ENCODE results near the gene TM9SF1. TPM values are rescaled to one million over a fixed set of nuclear protein-coding genes. Genes with fewer than 3 reads are reported as not detected.
"Not testable (repeated sequence)": the region's sequence is repeated elsewhere in the genome, so short reads cannot be mapped to it uniquely, and the experiment has no call there.

The TM9SF1 gene
- total RNA-seq, 1 donor = 13.6 TPM

GRCh38 chr14:24232121-24232644 is 36.9 kb upstream of the TM9SF1 start, which contains the start of gene NEDD8:
Gene NEDD8 (minus strand): TSS chr14:24232367. CDS start chr14:24232267, 100 bp downstream.
- no peaks in the 10 kb centered on the region for H3K27me3 ChIP-seq (ENCODE audit: insufficient read depth, low read length)
- no peaks in the 10 kb centered on the region for H3K9me3 ChIP-seq (ENCODE audit: low read depth, low read length)
- peaks cover 42% of the 10 kb centered on the region for H3K4me1 ChIP-seq (ENCODE audit: insufficient read depth, low read length)
- peak within 1 kb of the TSS; percentile 67 for H3K4me3 ChIP-seq (ENCODE audit: low read length)

GRCh38 chr14:24231263-24232120 is 36.3 kb upstream of the TM9SF1 start:
- Histone ChIP-seq H3K4me1 (ENCODE audit: insufficient read depth, low read length) (peaks cover 42% of the 10 kb centered on the region), H3K27me3 (ENCODE audit: insufficient read depth, low read length) (no peaks in the 10 kb centered on the region), H3K4me3 (ENCODE audit: low read length) (peak overlapping the region; percentile 67), H3K9me3 (ENCODE audit: low read depth, low read length) (no peaks in the 10 kb centered on the region)

- H3K4me3 ChIP-seq (ENCODE audit: low read length) = no peak overlapping the region
- no peaks in the 10 kb centered on the region for H3K27me3 ChIP-seq (ENCODE audit: insufficient read depth, low read length)
Measured at GRCh38 chr14:24228902-24229301, 33.7 kb upstream of the TM9SF1 start.

GRCh38 chr14:24226473-24226872 is 31.2 kb upstream of the TM9SF1 start:
- no peak overlapping the region for H3K4me3 ChIP-seq (ENCODE audit: low read length)
- peaks cover 10% of the 10 kb centered on the region for H3K4me1 ChIP-seq (ENCODE audit: insufficient read depth, low read length)
- no peaks in the 10 kb centered on the region for H3K9me3 ChIP-seq (ENCODE audit: low read depth, low read length)
- no peaks in the 10 kb centered on the region for H3K27me3 ChIP-seq (ENCODE audit: insufficient read depth, low read length)

More at GRCh38 chr14:24228902-24229301, 33.7 kb upstream of the TM9SF1 start:
- H3K9me3 ChIP-seq (ENCODE audit: low read depth, low read length) = no peaks in the 10 kb centered on the region
- peaks cover 26% of the 10 kb centered on the region for H3K4me1 ChIP-seq (ENCODE audit: insufficient read depth, low read length)

GRCh38 chr14:24224618-24225071 is 29.4 kb upstream of the TM9SF1 start:
- H3K27me3 ChIP-seq (ENCODE audit: insufficient read depth, low read length) = no peaks in the 10 kb centered on the region
- no peak overlapping the region for H3K4me3 ChIP-seq (ENCODE audit: low read length)
- no peaks in the 10 kb centered on the region for H3K9me3 ChIP-seq (ENCODE audit: low read depth, low read length)
- H3K4me1 ChIP-seq (ENCODE audit: insufficient read depth, low read length) = no peaks in the 10 kb centered on the region

GRCh38 chr14:24222987-24223386 is 27.7 kb upstream of the TM9SF1 start:
- H3K4me1 ChIP-seq (ENCODE audit: insufficient read depth, low read length); H3K27me3 ChIP-seq (ENCODE audit: insufficient read depth, low read length); H3K9me3 ChIP-seq (ENCODE audit: low read depth, low read length); H3K4me3 ChIP-seq (ENCODE audit: low read length): not testable (repeated sequence)

GRCh38 chr14:24219521-24219920 is 24.3 kb upstream of the TM9SF1 start:
- no peaks in the 10 kb centered on the region for H3K9me3 ChIP-seq (ENCODE audit: low read depth, low read length)
- H3K27me3 ChIP-seq (ENCODE audit: insufficient read depth, low read length) = no peaks in the 10 kb centered on the region
- H3K4me1 ChIP-seq (ENCODE audit: insufficient read depth, low read length) = peaks cover 18% of the 10 kb centered on the region
- no peak overlapping the region for H3K4me3 ChIP-seq (ENCODE audit: low read length)

GRCh38 chr14:24219080-24219479 is 23.8 kb upstream of the TM9SF1 start:
- H3K4me3 ChIP-seq (ENCODE audit: low read length) = no peak overlapping the region
- H3K9me3 ChIP-seq (ENCODE audit: low read depth, low read length) = no peaks in the 10 kb centered on the region
- peaks cover 22% of the 10 kb centered on the region for H3K4me1 ChIP-seq (ENCODE audit: insufficient read depth, low read length)
- H3K27me3 ChIP-seq (ENCODE audit: insufficient read depth, low read length) = no peaks in the 10 kb centered on the region

- H3K4me3 ChIP-seq (ENCODE audit: low read length); H3K27me3 ChIP-seq (ENCODE audit: insufficient read depth, low read length): not testable (repeated sequence)
Measured at GRCh38 chr14:24216876-24217275, 21.6 kb upstream of the TM9SF1 start.

GRCh38 chr14:24216345-24216699 is 21.1 kb upstream of the TM9SF1 start:
- peaks cover 42% of the 10 kb centered on the region for H3K4me1 ChIP-seq (ENCODE audit: insufficient read depth, low read length)
- no peaks in the 10 kb centered on the region for H3K9me3 ChIP-seq (ENCODE audit: low read depth, low read length)
- no peak overlapping the region for H3K4me3 ChIP-seq (ENCODE audit: low read length)
- H3K27me3 ChIP-seq (ENCODE audit: insufficient read depth, low read length) = no peaks in the 10 kb centered on the region

More at GRCh38 chr14:24216876-24217275, 21.6 kb upstream of the TM9SF1 start:
- H3K9me3 ChIP-seq (ENCODE audit: low read depth, low read length) = not testable (repeated sequence)
- H3K4me1 ChIP-seq (ENCODE audit: insufficient read depth, low read length) = peaks cover 38% of the 10 kb centered on the region

GRCh38 chr14:24215495-24216344 is 20.5 kb upstream of the TM9SF1 start, which contains the start of gene MDP1:
Gene MDP1 (minus strand): TSS chr14:24216066. CDS start chr14:24215955, 111 bp downstream.
- H3K4me3 ChIP-seq (ENCODE audit: low read length) = peak within 1 kb of the TSS; percentile 87
- no peaks in the 10 kb centered on the region for H3K27me3 ChIP-seq (ENCODE audit: insufficient read depth, low read length)
- H3K9me3 ChIP-seq (ENCODE audit: low read depth, low read length) = no peaks in the 10 kb centered on the region
- peaks cover 47% of the 10 kb centered on the region for H3K4me1 ChIP-seq (ENCODE audit: insufficient read depth, low read length)

- Histone ChIP-seq H3K4me1 (ENCODE audit: insufficient read depth, low read length) (peaks cover 57% of the 10 kb centered on the region), H3K27me3 (ENCODE audit: insufficient read depth, low read length) (no peaks in the 10 kb centered on the region), H3K9me3 (ENCODE audit: low read depth, low read length) (no peaks in the 10 kb centered on the region), H3K4me3 (ENCODE audit: low read length) (no peak overlapping the region)
Measured at GRCh38 chr14:24213866-24214662, 18.8 kb upstream of the TM9SF1 start.

- H3K27me3 ChIP-seq (ENCODE audit: insufficient read depth, low read length) = no peaks in the 10 kb centered on the region
- H3K9me3 ChIP-seq (ENCODE audit: low read depth, low read length) = no peaks in the 10 kb centered on the region
- peak within 1 kb of the TSS; percentile 85 for H3K4me3 ChIP-seq (ENCODE audit: low read length)
- peaks cover 57% of the 10 kb centered on the region for H3K4me1 ChIP-seq (ENCODE audit: insufficient read depth, low read length)
Measured at GRCh38 chr14:24212924-24213865, 18.0 kb upstream of the TM9SF1 start, which contains the start of gene CHMP4A. Gene CHMP4A (minus strand): TSS chr14:24213488. CDS start chr14:24213439, 49 bp downstream.

All from mononuclear cell (primary cell).